Kidney (tissue), 14 donors: Measurements from ENCODE around the gene TEN1. TPM values are rescaled to one million over a fixed set of nuclear protein-coding genes. Genes with fewer than 3 reads are reported as not detected.

Source experiments
- DNase-seq, 5 donors: peaks; one replicate each; pipeline ENCODE4 v3.0.0-alpha.2; 2013 to 2020
- FAIRE-seq: peaks from 2 replicates; lab custom pipeline; 2012; peaks lifted over from hg19 to GRCh38; lab: Jason Lieb, UNC
- H3K27ac ChIP-seq, 2 donors: one replicate each; pipeline ENCODE4 v1.7.0; 2013; ENCODE audit warnings: low read depth in 2 of 2, low read length in 2 of 2, inconsistent platforms in 1 of 2
- H3K27me3 ChIP-seq: one replicate; pipeline ENCODE4 v1.7.1; 2013; ENCODE audit warnings: low read length, inconsistent platforms; ENCODE audit not compliant: control insufficient read depth, insufficient read depth
- H3K36me3 ChIP-seq, 3 donors: one replicate each; pipeline versions ENCODE4 v1.7.0 to v1.7.1; 2013; ENCODE audit warnings: low read length in 3 of 3, control low read depth in 1 of 3, inconsistent platforms in 1 of 3; ENCODE audit not compliant: insufficient read depth in 3 of 3, control insufficient read depth in 2 of 3
- H3K4me1 ChIP-seq, 3 donors: one replicate each; pipeline versions ENCODE4 v1.7.0 to v1.7.1; 2013; ENCODE audit warnings: low read length in 3 of 3, inconsistent platforms in 1 of 3, low read depth in 1 of 3; ENCODE audit not compliant: control insufficient read depth in 2 of 3, insufficient read depth in 2 of 3
- H3K4me3 ChIP-seq, 3 donors: one replicate each; pipeline versions ENCODE4 v1.7.0 to v1.8.1; 2013; ENCODE audit warnings: low read length in 3 of 3, control low read depth in 1 of 3, inconsistent platforms in 1 of 3
- H3K9ac ChIP-seq, 3 donors: one replicate each; pipeline versions ENCODE4 v1.7.0 to v1.7.1; 2013; ENCODE audit warnings: low read length in 3 of 3, control low read depth in 1 of 3, inconsistent platforms in 1 of 3
- H3K9me3 ChIP-seq, 3 donors: one replicate each; pipeline versions ENCODE4 v1.7.0 to v1.7.1; 2013; ENCODE audit warnings: low read length in 3 of 3, control low read depth in 1 of 3, inconsistent platforms in 1 of 3; ENCODE audit not compliant: control insufficient read depth in 2 of 3, insufficient read depth in 1 of 3
- intact Hi-C: fragments of 100-400 bp; cut with DNase I; formaldehyde crosslinking; loops from one replicate; pipeline ENCODE4 v1.11.1; 2022
- polyA plus RNA-seq: library from polyadenylated mRNA; stranded (reverse); fragments of 350-450 nt; fragmentation: Illumina TruSeq; extraction: RNeasy Lipid Tissue Mini Kit (QIAGEN cat#74804); gene quantifications from one replicate; pipeline ENCODE4 v1.2.3, GENCODE V29; 2014; ENCODE audit warnings: low read depth, low replicate concordance; ENCODE audit not compliant: insufficient read depth
- total RNA-seq: library from RNA; stranded (reverse); fragmentation: NEBNext Ultra II Directional; extraction: Animal tissue kit (Norgen Biotek cat#: 25700); gene quantifications from one replicate; pipeline ENCODE4 v1.2.1, GENCODE V29; 2021
- TF ChIP-seq, protein P1 (sequence below): IDR thresholded peaks from 3 replicates; pipeline ENCODE4 v1.5.1; 2012; ENCODE audit warnings: mild to moderate bottlenecking, moderate library complexity, borderline replicate concordance; ENCODE audit not compliant: insufficient read depth; ENCODE audit errors: extremely low read depth
- donor health status: control.
- donor health status: control.
- donor health status: control.
- donor health status: control.
- donor health status: control.
- donor health status: DM: yes; HTN: yes; CAD: no.
- donor health status: Normal renal cell carcinoma (clear cell type).

The TEN1 gene
- total and polyA plus RNA-seq, 2 donors from 2014 or later: 21.3 to 40.8 TPM

DNA sequence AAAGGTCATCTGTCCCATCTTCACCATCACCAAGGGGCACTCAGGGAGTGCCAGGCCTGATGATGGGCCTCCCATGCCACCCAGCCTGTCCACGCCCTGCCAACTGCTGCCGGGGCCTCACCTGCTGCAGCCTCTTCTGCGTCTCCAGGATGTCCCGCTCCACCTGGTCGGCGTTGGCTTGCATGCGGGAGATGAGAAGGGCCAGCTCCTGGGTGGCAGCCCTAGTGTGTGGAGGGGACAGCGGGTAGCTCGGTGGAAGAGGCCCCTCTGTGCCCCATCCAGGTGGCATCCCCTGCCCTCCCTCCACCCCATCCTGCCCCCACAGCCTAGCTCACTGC lies 44.8 kb downstream of the TEN1 start:
- Histone ChIP-seq H3K9ac (no peak overlapping the region), H3K27me3 (no peaks in the 10 kb centered on the region), H3K27ac (no peak overlapping the region), H3K36me3 (no peaks in the 10 kb centered on the region), H3K9me3 (no peaks in the 10 kb centered on the region), H3K4me3 (no peak overlapping the region), H3K4me1 (peaks cover 0 to 3% (median 0%) of the 10 kb centered on the region in 3 donors)
- DNase-seq (no peak), FAIRE-seq (no peak)
- intact Hi-C loops: no loop called here
- TF ChIP-seq, protein P1, sequence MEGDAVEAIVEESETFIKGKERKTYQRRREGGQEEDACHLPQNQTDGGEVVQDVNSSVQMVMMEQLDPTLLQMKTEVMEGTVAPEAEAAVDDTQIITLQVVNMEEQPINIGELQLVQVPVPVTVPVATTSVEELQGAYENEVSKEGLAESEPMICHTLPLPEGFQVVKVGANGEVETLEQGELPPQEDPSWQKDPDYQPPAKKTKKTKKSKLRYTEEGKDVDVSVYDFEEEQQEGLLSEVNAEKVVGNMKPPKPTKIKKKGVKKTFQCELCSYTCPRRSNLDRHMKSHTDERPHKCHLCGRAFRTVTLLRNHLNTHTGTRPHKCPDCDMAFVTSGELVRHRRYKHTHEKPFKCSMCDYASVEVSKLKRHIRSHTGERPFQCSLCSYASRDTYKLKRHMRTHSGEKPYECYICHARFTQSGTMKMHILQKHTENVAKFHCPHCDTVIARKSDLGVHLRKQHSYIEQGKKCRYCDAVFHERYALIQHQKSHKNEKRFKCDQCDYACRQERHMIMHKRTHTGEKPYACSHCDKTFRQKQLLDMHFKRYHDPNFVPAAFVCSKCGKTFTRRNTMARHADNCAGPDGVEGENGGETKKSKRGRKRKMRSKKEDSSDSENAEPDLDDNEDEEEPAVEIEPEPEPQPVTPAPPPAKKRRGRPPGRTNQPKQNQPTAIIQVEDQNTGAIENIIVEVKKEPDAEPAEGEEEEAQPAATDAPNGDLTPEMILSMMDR: no peak

DNA sequence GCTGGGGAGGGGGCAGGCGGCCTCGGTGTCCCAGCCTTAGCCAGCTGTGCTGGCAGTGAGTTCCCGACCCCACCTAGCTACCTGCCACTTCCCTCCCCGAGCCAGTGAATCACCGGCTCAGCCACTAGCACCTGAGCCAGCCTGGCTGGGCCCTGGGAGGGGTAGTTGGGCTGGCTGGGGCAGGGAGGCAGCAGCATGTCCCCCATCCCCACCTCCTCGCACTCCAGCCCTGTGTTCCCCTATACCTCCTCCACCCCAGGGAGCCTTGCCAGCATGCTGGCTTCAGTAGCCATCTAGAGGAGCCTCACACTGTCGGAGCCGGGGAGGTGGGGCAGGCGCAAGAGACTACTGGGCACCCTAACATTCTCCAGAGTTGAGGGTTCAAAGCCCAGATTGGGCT lies 45.3 kb downstream of the TEN1 start:
- H3K9ac ChIP-seq: no peak overlapping the region
- DNase-seq: no peak
- no peak overlapping the region for H3K4me3 ChIP-seq
- H3K4me1 ChIP-seq: peaks cover 0 to 3% (median 0%) of the 10 kb centered on the region in 3 donors
- intact Hi-C loops: no loop called here
- H3K9me3 ChIP-seq: no peaks in the 10 kb centered on the region
- no peaks in the 10 kb centered on the region for H3K27me3 ChIP-seq
- no peak for FAIRE-seq
- no peak overlapping the region for H3K27ac ChIP-seq
- TF ChIP-seq, protein P1: no peak
- no peaks in the 10 kb centered on the region for H3K36me3 ChIP-seq

DNA sequence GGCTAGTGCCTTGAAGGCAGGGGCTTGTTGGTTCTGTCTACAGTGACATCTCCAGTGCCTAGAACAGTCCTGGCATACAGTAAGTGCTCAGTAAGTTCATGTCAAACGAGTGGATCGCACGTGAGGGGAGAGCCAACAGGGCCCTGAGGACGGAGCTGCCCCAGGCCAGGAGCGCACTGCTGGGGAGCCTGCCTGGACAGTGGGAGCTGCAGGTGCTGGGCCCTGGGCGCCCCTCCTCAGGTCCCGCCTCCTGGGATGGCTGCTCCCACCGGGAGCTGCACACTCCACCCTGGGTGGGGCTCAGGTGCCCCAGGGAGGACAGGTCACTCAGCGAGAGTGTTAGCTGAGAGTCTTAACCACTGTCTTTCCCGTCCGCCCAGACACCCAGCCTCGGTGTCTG lies 46.3 kb downstream of the TEN1 start:
- Histone ChIP-seq H3K4me3 (no peak overlapping the region), H3K4me1 (peaks cover 0 to 8% (median 0%) of the 10 kb centered on the region in 3 donors), H3K27me3 (no peaks in the 10 kb centered on the region), H3K36me3 (no peaks in the 10 kb centered on the region), H3K9ac (no peak overlapping the region), H3K27ac (no peak overlapping the region), H3K9me3 (no peaks in the 10 kb centered on the region)
- FAIRE-seq (no peak), DNase-seq (no peak)
- TF ChIP-seq, protein P1: no peak
- intact Hi-C loops: no loop called here

DNA sequence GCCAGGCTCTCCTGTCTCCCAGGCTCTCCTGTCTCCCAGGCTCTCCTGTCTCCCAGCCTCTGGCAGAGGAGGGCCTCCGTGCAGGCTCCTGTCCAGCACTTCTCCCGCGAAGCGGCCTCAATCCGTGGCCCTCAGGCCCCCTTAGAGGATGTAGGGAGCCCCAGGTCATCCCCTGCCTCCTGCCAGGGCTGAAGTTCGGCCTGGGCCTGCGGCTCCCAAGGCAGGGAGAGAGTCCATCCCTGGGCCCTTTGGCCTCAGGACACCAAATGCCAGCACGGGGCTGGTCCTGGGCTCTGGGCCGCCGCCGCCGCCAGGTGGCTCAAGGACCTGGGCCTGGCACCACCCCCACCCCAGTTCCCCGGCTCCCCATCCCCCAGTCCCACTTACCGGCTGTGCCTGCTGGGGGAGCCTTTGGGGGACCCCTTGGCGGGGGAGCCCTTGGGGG lies 47.7 kb downstream of the TEN1 start:
- H3K36me3 ChIP-seq: no peaks in the 10 kb centered on the region
- no peaks in the 10 kb centered on the region for H3K9me3 ChIP-seq
- no peak for FAIRE-seq
- no peak overlapping the region for H3K27ac ChIP-seq
- H3K4me3 ChIP-seq: peak overlapping the region in 2 of 3 donors; percentile 34 to 46
- peak overlapping the region in 1 of 3 donors; percentile 19 for H3K9ac ChIP-seq
- peaks cover 0 to 8% (median 0%) of the 10 kb centered on the region in 3 donors for H3K4me1 ChIP-seq
- TF ChIP-seq, protein P1: no peak
- peak in 1 of 5 donors; percentile 18 for DNase-seq
- H3K27me3 ChIP-seq: no peaks in the 10 kb centered on the region
- intact Hi-C loops: no loop called here
